Liver (tissue), 9 donors: ENCODE results near the gene ADAMTS15. TPM values are rescaled to one million over a fixed set of nuclear protein-coding genes. Genes with fewer than 3 reads are reported as not detected.

Experiments used
- DNase-seq: peaks from one replicate; pipeline ENCODE4 v3.0.0-alpha.2; 2017; ENCODE audit warnings: low spot score
- H3K27ac ChIP-seq, 2 donors: one replicate each; pipeline ENCODE4 v1.7.0; 2013; ENCODE audit warnings: inconsistent platforms in 2 of 2, low read length in 2 of 2, control low read depth in 1 of 2, low read depth in 1 of 2, mild to moderate bottlenecking in 1 of 2
- H3K27me3 ChIP-seq, 4 donors: one replicate each; pipeline versions ENCODE4 v1.6.1 to v1.7.0; 2013; ENCODE audit warnings: low read length in 3 of 4, inconsistent platforms in 1 of 4, mild to moderate bottlenecking in 1 of 4, moderate library complexity in 1 of 4; ENCODE audit not compliant: control insufficient read depth in 4 of 4, insufficient read depth in 4 of 4
- H3K36me3 ChIP-seq, 4 donors: one replicate each; pipeline versions ENCODE4 v1.6.1 to v1.7.0; 2013; ENCODE audit warnings: low read length in 3 of 4, mild to moderate bottlenecking in 3 of 4, low read depth in 1 of 4, moderate library complexity in 1 of 4; ENCODE audit not compliant: control insufficient read depth in 4 of 4, insufficient read depth in 3 of 4
- H3K4me1 ChIP-seq, 4 donors: one replicate each; pipeline versions ENCODE4 v1.6.1 to v1.7.0; 2013; ENCODE audit warnings: low read length in 3 of 4, mild to moderate bottlenecking in 3 of 4, moderate library complexity in 1 of 4; ENCODE audit not compliant: control insufficient read depth in 4 of 4, insufficient read depth in 4 of 4
- H3K4me3 ChIP-seq, 3 donors: one replicate each; pipeline versions ENCODE4 v1.6.1 to v1.7.0; 2013; ENCODE audit warnings: low read length in 3 of 3, control low read depth in 1 of 3, low read depth in 1 of 3, mild to moderate bottlenecking in 1 of 3
- H3K9ac ChIP-seq, 2 donors: one replicate each; pipeline ENCODE4 v1.7.0; 2013; ENCODE audit warnings: low read length in 2 of 2, mild to moderate bottlenecking in 2 of 2, moderate library complexity in 2 of 2, control low read depth in 1 of 2, low read depth in 1 of 2
- H3K9me3 ChIP-seq, 4 donors: one replicate each; pipeline versions ENCODE4 v1.6.1 to v1.7.0; 2013; ENCODE audit warnings: low read length in 3 of 4; ENCODE audit not compliant: control insufficient read depth in 4 of 4
- ATF3 ChIP-seq: IDR thresholded peaks from 2 replicates; pipeline ENCODE4 v1.6.1; 2016; ENCODE audit warnings: antibody characterized with exemption
- CTCF ChIP-seq: fragments of 150-350 bp; IDR thresholded peaks from 2 replicates; pipeline ENCODE4 v1.5.1; 2017; ENCODE audit warnings: improper control_type of control experiment, low read depth, low read length; ENCODE audit not compliant: missing input control
- FOXA2 ChIP-seq: IDR thresholded peaks from 2 replicates; pipeline ENCODE4 v1.6.1; 2016; ENCODE audit warnings: antibody characterized with exemption
- GABPA ChIP-seq, 2 donors: IDR thresholded peaks in 1 of 2; conservative IDR thresholded peaks in 1 of 2; 2 replicates each; pipeline ENCODE4 v1.6.1; 2016; ENCODE audit warnings: antibody characterized with exemption in 2 of 2, mild to moderate bottlenecking in 1 of 2, moderate library complexity in 1 of 2
- HNF4G ChIP-seq: IDR thresholded peaks from 2 replicates; pipeline ENCODE4 v1.6.1; 2016; ENCODE audit warnings: antibody characterized with exemption
- MAX ChIP-seq: IDR thresholded peaks from 2 replicates; pipeline ENCODE4 v1.6.1; 2016; ENCODE audit warnings: antibody characterized with exemption
- REST ChIP-seq: IDR thresholded peaks from 2 replicates; pipeline ENCODE4 v1.6.1; 2016; ENCODE audit warnings: antibody characterized with exemption, mild to moderate bottlenecking
- RXRA ChIP-seq, 2 donors: IDR thresholded peaks; 2 replicates each; pipeline ENCODE4 v1.6.1; 2017 to 2018; ENCODE audit warnings: antibody characterized with exemption in 2 of 2, mild to moderate bottlenecking in 1 of 2
- ZBTB33 ChIP-seq: IDR thresholded peaks from 2 replicates; pipeline ENCODE4 v1.6.1; 2016; ENCODE audit warnings: antibody characterized with exemption
- WGBS: extraction: QIAGEN DNeasy Blood & Tissue Kit; methylation state at CpG from one replicate; pipeline ENCODE4 v1.1.7; 2013; 5-methylcytosine and 5-hydroxymethylcytosine counted together
- polyA plus RNA-seq, 2 donors: library from polyadenylated mRNA; stranded (reverse) in 1 of 2; unstranded in 1 of 2; fragments of 200-250 nt in 1 of 2; fragments of >200 nt in 1 of 2; fragmentation: Nextera tagmentation in 1 of 2; extraction: Ambion mirVana in 1 of 2; gene quantifications; one replicate each; pipeline versions ENCODE4 v1.2.1 to v1.2.3, GENCODE V29; 2013 to 2015
- total RNA-seq, 2 donors: library from RNA; depleted of rRNA; stranded (reverse); fragments of >200 nt; gene quantifications; one replicate each; pipeline ENCODE4 v1.2.3, GENCODE V29; 2014
- donor health status: healthy.
- donor health status: healthy.
- donor health status: healthy.
- donor health status: healthy.
- donor health status: healthy.

ADAMTS15 gene
- total and polyA plus RNA-seq, 4 donors, result 0.06 to 1.3 (median 0.77) TPM

- no peaks in the 10 kb centered on the region for H3K36me3 ChIP-seq
- TF ChIP-seq MAX (no peak), RXRA (IDR thresholded peaks at IDR 0.05) (no peak), REST (no peak), CTCF (no peak), ATF3 (no peak), FOXA2 (no peak), ZBTB33 (no peak), HNF4G (no peak), GABPA (IDR thresholded peaks at IDR 0.05 in 1 of 2, conservative IDR thresholded peaks at IDR 0.05 in 1 of 2) (no peak)
- no peaks in the 10 kb centered on the region for H3K27me3 ChIP-seq
- no peak overlapping the region for H3K9ac ChIP-seq
- H3K4me1 ChIP-seq, result peaks cover 0 to 7% (median 2%) of the 10 kb centered on the region in 4 donors
- DNase-seq, result no peak
- H3K9me3 ChIP-seq, result no peaks in the 10 kb centered on the region
- 89% methylated on average over 3 of the region's 3 CpGs for WGBS
- no peak overlapping the region for H3K27ac ChIP-seq
- H3K4me3 ChIP-seq, result no peak overlapping the region
Measured at GRCh38 chr11:130403967-130404366, 44.5 kb upstream of the ADAMTS15 start.

GRCh38 chr11:130404727-130405126 is 43.7 kb upstream of the ADAMTS15 start:
- H3K9me3 ChIP-seq, result no peaks in the 10 kb centered on the region
- H3K4me3 ChIP-seq, result no peak overlapping the region
- peaks cover 0 to 7% (median 2%) of the 10 kb centered on the region in 4 donors for H3K4me1 ChIP-seq
- WGBS, result 94% methylated on average over 5 of the region's 5 CpGs
- TF ChIP-seq CTCF (no peak), HNF4G (no peak)
- peaks cover 0 to 4% (median 0%) of the 10 kb centered on the region in 4 donors for H3K27me3 ChIP-seq
- no peak for DNase-seq
- no peak overlapping the region for H3K27ac ChIP-seq
- no peaks in the 10 kb centered on the region for H3K36me3 ChIP-seq
- H3K9ac ChIP-seq, result no peak overlapping the region
